Breast epithelium (tissue), 3 donors: ENCODE results near the gene TTC7B.

Source experiments
- POLR2A ChIP-seq: fragments of 450-650 bp; IDR thresholded peaks from one replicate; pipeline ENCODE4 v1.6.1; 2016; ENCODE audit warnings: antibody characterized with exemption, mild to moderate bottlenecking, moderate library complexity
- POLR2AphosphoS5 ChIP-seq, 3 donors: sonication (generic); formaldehyde crosslinking; IDR thresholded peaks; one replicate each; pipeline ENCODE4 v1.6.1; 2017; ENCODE audit warnings: antibody characterized with exemption in 3 of 3
- TF ChIP-seq, protein P1 (sequence below), 3 donors: fragments of 450-650 bp; IDR thresholded peaks; one replicate each; pipeline ENCODE4 v1.5.1; 2016 to 2017; ENCODE audit warnings: antibody characterized with exemption in 3 of 3, mild to moderate bottlenecking in 3 of 3, moderate library complexity in 3 of 3

GRCh38 chr14:90566481-90566880 lies 249.7 kb downstream of the TTC7B start:
- TF ChIP-seq, protein P1, sequence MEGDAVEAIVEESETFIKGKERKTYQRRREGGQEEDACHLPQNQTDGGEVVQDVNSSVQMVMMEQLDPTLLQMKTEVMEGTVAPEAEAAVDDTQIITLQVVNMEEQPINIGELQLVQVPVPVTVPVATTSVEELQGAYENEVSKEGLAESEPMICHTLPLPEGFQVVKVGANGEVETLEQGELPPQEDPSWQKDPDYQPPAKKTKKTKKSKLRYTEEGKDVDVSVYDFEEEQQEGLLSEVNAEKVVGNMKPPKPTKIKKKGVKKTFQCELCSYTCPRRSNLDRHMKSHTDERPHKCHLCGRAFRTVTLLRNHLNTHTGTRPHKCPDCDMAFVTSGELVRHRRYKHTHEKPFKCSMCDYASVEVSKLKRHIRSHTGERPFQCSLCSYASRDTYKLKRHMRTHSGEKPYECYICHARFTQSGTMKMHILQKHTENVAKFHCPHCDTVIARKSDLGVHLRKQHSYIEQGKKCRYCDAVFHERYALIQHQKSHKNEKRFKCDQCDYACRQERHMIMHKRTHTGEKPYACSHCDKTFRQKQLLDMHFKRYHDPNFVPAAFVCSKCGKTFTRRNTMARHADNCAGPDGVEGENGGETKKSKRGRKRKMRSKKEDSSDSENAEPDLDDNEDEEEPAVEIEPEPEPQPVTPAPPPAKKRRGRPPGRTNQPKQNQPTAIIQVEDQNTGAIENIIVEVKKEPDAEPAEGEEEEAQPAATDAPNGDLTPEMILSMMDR (IDR thresholded peaks at IDR 0.05): no peak
- no peak for TF ChIP-seq POLR2AphosphoS5 (IDR thresholded peaks at IDR 0.05)
- no peak for TF ChIP-seq POLR2A
